Naive thymus-derived CD4-positive, alpha-beta T cell (primary cell): ENCODE data around the gene SHANK2. TPM values are rescaled to one million over a fixed set of nuclear protein-coding genes. Genes with fewer than 3 reads are reported as not detected.

ENCODE experiments used
- ATAC-seq: fragments of 150-1000 bp; cut with Tn5 transposase; 2 replicates; pipeline ENCODE4 v1.10.0; 2021; ENCODE audit warnings: mild to moderate bottlenecking, moderate library complexity
- CTCF ChIA-PET: fragments of 350-600 bp; sonication (Branson Sonifier 250); formaldehyde crosslinking; loops from one replicate; lab custom pipeline; 2021; ENCODE audit warnings: antibody characterized with exemption; lab: Charles Lee
- POLR2A ChIA-PET: fragments of 350-600 bp; sonication (Branson Sonifier 250); formaldehyde crosslinking; loops from one replicate; lab custom pipeline; 2021; ENCODE audit warnings: antibody characterized with exemption, inconsistent platforms; lab: Charles Lee
- DNase-seq, 9 donors: peaks; one replicate each; pipeline versions ENCODE4 v3.0.0 to v3.0.0-alpha.2; 2020 to 2022; ENCODE audit warnings: mixed read lengths in 1 of 9
- H3K27ac ChIP-seq: one replicate; pipeline ENCODE4 v1.7.0; 2013; ENCODE audit warnings: mild to moderate bottlenecking, low read depth, low read length, moderate library complexity
- H3K27me3 ChIP-seq, 2 donors: one replicate each; pipeline ENCODE4 v1.7.0; 2013; ENCODE audit warnings: low read length in 2 of 2, mild to moderate bottlenecking in 2 of 2, moderate library complexity in 2 of 2; ENCODE audit not compliant: control insufficient read depth in 2 of 2, insufficient read depth in 2 of 2
- H3K36me3 ChIP-seq, 3 experiments: 1 replicate in 2 of 3; 2 replicates in 1 of 3; pipeline ENCODE4 v1.7.0; 2013; ENCODE audit warnings: low read length in 3 of 3, mild to moderate bottlenecking in 3 of 3, moderate library complexity in 1 of 3; ENCODE audit not compliant: insufficient read depth in 3 of 3, control insufficient read depth in 2 of 3
- H3K4me1 ChIP-seq, 2 donors: one replicate each; pipeline ENCODE4 v1.7.0; 2013; ENCODE audit warnings: low read length in 2 of 2, mild to moderate bottlenecking in 2 of 2, moderate library complexity in 1 of 2; ENCODE audit not compliant: control insufficient read depth in 2 of 2, insufficient read depth in 2 of 2
- H3K4me3 ChIP-seq: 2 replicates; pipeline ENCODE4 v1.7.0; 2013; ENCODE audit warnings: mild to moderate bottlenecking, low read length
- H3K9me3 ChIP-seq, 3 experiments: 1 replicate in 2 of 3; 2 replicates in 1 of 3; pipeline ENCODE4 v1.7.0; 2013; ENCODE audit warnings: low read length in 3 of 3; ENCODE audit not compliant: control insufficient read depth in 2 of 3
- H3K27ac Mint-ChIP-seq, 9 donors: one replicate each; pipeline ENCODE4 v1.8.0; 2020 to 2022; ENCODE audit warnings: mixed read lengths in 9 of 9, mild to moderate bottlenecking in 8 of 9, moderate library complexity in 5 of 9, inconsistent platforms in 2 of 9
- H3K27me3 Mint-ChIP-seq, 5 donors: one replicate each; pipeline ENCODE4 v1.8.0; 2021 to 2022; ENCODE audit warnings: mixed read lengths in 5 of 5, mild to moderate bottlenecking in 1 of 5
- H3K36me3 Mint-ChIP-seq, 5 donors: one replicate each; pipeline ENCODE4 v1.8.0; 2020 to 2022; ENCODE audit warnings: mixed read lengths in 5 of 5, mild to moderate bottlenecking in 3 of 5, inconsistent platforms in 1 of 5
- H3K4me1 Mint-ChIP-seq, 7 donors: one replicate each; pipeline ENCODE4 v1.8.0; 2020 to 2022; ENCODE audit warnings: mixed read lengths in 7 of 7, mild to moderate bottlenecking in 3 of 7, inconsistent platforms in 1 of 7
- H3K4me3 Mint-ChIP-seq, 10 donors: one replicate each; pipeline ENCODE4 v1.8.0; 2020 to 2022; ENCODE audit warnings: mild to moderate bottlenecking in 10 of 10, mixed read lengths in 10 of 10, moderate library complexity in 6 of 10, inconsistent platforms in 2 of 10
- H3K9me3 Mint-ChIP-seq, 11 donors: one replicate each; pipeline ENCODE4 v1.8.0; 2020 to 2022; ENCODE audit warnings: mixed read lengths in 11 of 11, mild to moderate bottlenecking in 4 of 11, inconsistent platforms in 1 of 11, moderate library complexity in 1 of 11
- intact Hi-C, 2 donors: fragments of 100-400 bp; cut with micrococcal nuclease; formaldehyde crosslinking; loops; one replicate each; pipeline ENCODE4 v1.15.1; 2023
- polyA plus RNA-seq, 2 donors: library from polyadenylated mRNA; unstranded; fragments of 300-500 nt; fragmentation: Illumina TruSeq; gene quantifications; one replicate each; pipeline ENCODE4 v1.2.3, GENCODE V29; 2021
- total RNA-seq, 6 experiments: library from RNA in 5 of 6; stranded (reverse) in 5 of 6; gene quantifications; 1 replicate in 5 of 6; 2 replicates in 1 of 6; pipeline ENCODE4 v1.2.3 and lab custom pipeline; 2021 to 2026

SHANK2 gene
- total and polyA plus RNA-seq, 7 experiments from 2014 or later, result 0.29 to 0.72 TPM; not detected in 5

GRCh38 chr11:71232364-71232763 is 20.0 kb downstream of the SHANK2 start:
- ChIA-PET POLR2A (no interaction called here), CTCF (no interaction called here)
- Histone ChIP-seq H3K4me1 (no peaks in the 10 kb centered on the region), H3K4me3 (no peak overlapping the region), H3K36me3 (no peaks in the 10 kb centered on the region), H3K27me3 (no peaks in the 10 kb centered on the region), H3K9me3 (no peaks in the 10 kb centered on the region), H3K27ac (no peak overlapping the region)
- ATAC-seq (no peak), DNase-seq (no peak)
- no peaks in the 10 kb centered on the region for H3K4me1 Mint-ChIP-seq
- no peak overlapping the region for H3K4me3 Mint-ChIP-seq
- no peak overlapping the region for H3K27ac Mint-ChIP-seq
- H3K27me3 Mint-ChIP-seq, result peaks cover 0 to 32% (median 18%) of the 10 kb centered on the region in 5 donors
- intact Hi-C loops, result no loop called here
- H3K36me3 Mint-ChIP-seq, result no peaks in the 10 kb centered on the region
- peaks cover 0 to 15% (median 8%) of the 10 kb centered on the region in 11 donors for H3K9me3 Mint-ChIP-seq

GRCh38 chr11:71228961-71229360 is 23.4 kb downstream of the SHANK2 start:
- no peak for ATAC-seq
- Mint-ChIP-seq H3K4me3 (no peak overlapping the region), H3K36me3 (peaks cover 0 to 10% (median 3%) of the 10 kb centered on the region in 5 donors), H3K9me3 (peaks cover 5 to 45% (median 28%) of the 10 kb centered on the region in 11 donors), H3K27me3 (peaks cover 0 to 26% (median 16%) of the 10 kb centered on the region in 5 donors), H3K4me1 (no peaks in the 10 kb centered on the region), H3K27ac (no peak overlapping the region)
- intact Hi-C loops, result no loop called here
- ChIA-PET POLR2A (no interaction called here), CTCF (no interaction called here)
- DNase-seq, result no peak
- H3K4me1 ChIP-seq, result no peaks in the 10 kb centered on the region
- H3K27me3 ChIP-seq, result no peaks in the 10 kb centered on the region
- H3K9me3 ChIP-seq, result peaks cover 0 to 13% (median 0%) of the 10 kb centered on the region in 3 experiments
- H3K4me3 ChIP-seq, result no peak overlapping the region
- no peaks in the 10 kb centered on the region for H3K36me3 ChIP-seq
- H3K27ac ChIP-seq, result no peak overlapping the region

- Histone ChIP-seq H3K4me3 (no peak overlapping the region), H3K4me1 (no peaks in the 10 kb centered on the region), H3K36me3 (no peaks in the 10 kb centered on the region), H3K9me3 (peaks cover 0 to 13% (median 0%) of the 10 kb centered on the region in 3 experiments), H3K27ac (no peak overlapping the region), H3K27me3 (no peaks in the 10 kb centered on the region)
- intact Hi-C loops, result no loop called here
- Mint-ChIP-seq H3K27me3 (peaks cover 0 to 26% (median 16%) of the 10 kb centered on the region in 5 donors), H3K36me3 (peaks cover 0 to 10% (median 3%) of the 10 kb centered on the region in 5 donors), H3K9me3 (peaks cover 5 to 48% (median 28%) of the 10 kb centered on the region in 11 donors), H3K27ac (no peak overlapping the region), H3K4me3 (no peak overlapping the region), H3K4me1 (no peaks in the 10 kb centered on the region)
- POLR2A ChIA-PET, result no interaction called here
- CTCF ChIA-PET, result no interaction called here
- no peak for ATAC-seq
- DNase-seq, result no peak
These were observed 25.2 kb downstream of the SHANK2 start for GRCh38 chr11:71227058-71227659.

GRCh38 chr11:71223671-71224660 is 28.4 kb downstream of the SHANK2 start:
- H3K27me3 ChIP-seq, result no peaks in the 10 kb centered on the region
- ChIA-PET POLR2A (no interaction called here), CTCF (no interaction called here)
- no peak overlapping the region for H3K27ac ChIP-seq
- peaks cover 9 to 44% (median 27%) of the 10 kb centered on the region in 11 donors for H3K9me3 Mint-ChIP-seq
- DNase-seq (no peak), ATAC-seq (no peak)
- intact Hi-C loops, result no loop called here
- H3K27ac Mint-ChIP-seq, result no peak overlapping the region
- peaks cover 0 to 23% (median 15%) of the 10 kb centered on the region in 5 donors for H3K27me3 Mint-ChIP-seq
- H3K4me3 ChIP-seq, result no peak overlapping the region
- no peaks in the 10 kb centered on the region for H3K4me1 ChIP-seq
- H3K36me3 ChIP-seq, result no peaks in the 10 kb centered on the region
- H3K4me1 Mint-ChIP-seq, result no peaks in the 10 kb centered on the region
- peaks cover 0 to 13% (median 0%) of the 10 kb centered on the region in 3 experiments for H3K9me3 ChIP-seq
- no peak overlapping the region for H3K4me3 Mint-ChIP-seq
- peaks cover 0 to 10% (median 3%) of the 10 kb centered on the region in 5 donors for H3K36me3 Mint-ChIP-seq

- no peak for ATAC-seq
- peaks cover 0 to 19% (median 14%) of the 10 kb centered on the region in 5 donors for H3K27me3 Mint-ChIP-seq
- peaks cover 0 to 10% (median 3%) of the 10 kb centered on the region in 5 donors for H3K36me3 Mint-ChIP-seq
- H3K9me3 Mint-ChIP-seq, result peaks cover 9 to 40% (median 24%) of the 10 kb centered on the region in 11 donors
- Histone ChIP-seq H3K4me3 (no peak overlapping the region), H3K27me3 (no peaks in the 10 kb centered on the region), H3K36me3 (no peaks in the 10 kb centered on the region), H3K4me1 (no peaks in the 10 kb centered on the region), H3K27ac (no peak overlapping the region), H3K9me3 (peaks cover 0 to 13% (median 0%) of the 10 kb centered on the region in 3 experiments)
- intact Hi-C loops, result no loop called here
- no peak for DNase-seq
- ChIA-PET POLR2A (no interaction called here), CTCF (no interaction called here)
- no peak overlapping the region for H3K27ac Mint-ChIP-seq
- H3K4me3 Mint-ChIP-seq, result no peak overlapping the region
- no peaks in the 10 kb centered on the region for H3K4me1 Mint-ChIP-seq
These were observed 29.3 kb downstream of the SHANK2 start for GRCh38 chr11:71223081-71223405.

GRCh38 chr11:71222318-71223080 is 29.9 kb downstream of the SHANK2 start:
- no peak for DNase-seq
- Mint-ChIP-seq H3K36me3 (peaks cover 0 to 10% (median 3%) of the 10 kb centered on the region in 5 donors), H3K27ac (no peak overlapping the region), H3K4me3 (no peak overlapping the region), H3K4me1 (no peaks in the 10 kb centered on the region), H3K9me3 (peaks cover 9 to 34% (median 21%) of the 10 kb centered on the region in 11 donors), H3K27me3 (peaks cover 0 to 14% (median 12%) of the 10 kb centered on the region in 5 donors)
- no peaks in the 10 kb centered on the region for H3K27me3 ChIP-seq
- H3K4me3 ChIP-seq, result no peak overlapping the region
- POLR2A ChIA-PET, result no interaction called here
- intact Hi-C loops, result no loop called here
- H3K9me3 ChIP-seq, result peaks cover 0 to 13% (median 0%) of the 10 kb centered on the region in 3 experiments
- H3K36me3 ChIP-seq, result no peaks in the 10 kb centered on the region
- CTCF ChIA-PET, result no interaction called here
- no peak overlapping the region for H3K27ac ChIP-seq
- ATAC-seq, result no peak
- H3K4me1 ChIP-seq, result no peaks in the 10 kb centered on the region
